H1 (cell line): ENCODE results near the gene SLN. TPM values are rescaled to one million over a fixed set of nuclear protein-coding genes. Genes with fewer than 3 reads are reported as not detected.

Experiments used
- CTCF ChIA-PET: fragments of 300-600 bp; sonication (Branson Sonifier 250); formaldehyde crosslinking; loops from one replicate; lab custom pipeline; 2021; ENCODE audit not compliant: partially characterized antibody; lab: Charles Lee
- POLR2A ChIA-PET: fragments of 300-600 bp; sonication (Branson Sonifier 250); formaldehyde crosslinking; loops from one replicate; lab custom pipeline; 2021; ENCODE audit warnings: inconsistent platforms; ENCODE audit not compliant: partially characterized antibody; lab: Charles Lee
- DNase-seq, 2 experiments: peaks; one replicate each; pipeline versions ENCODE4 v3.0.0 to v3.0.0-alpha.2; 2010 to 2022; ENCODE audit warnings: low spot score in 2 of 2, low read depth in 1 of 2, mixed read lengths in 1 of 2
- FAIRE-seq: peaks from 2 replicates; lab custom pipeline; 2011; peaks lifted over from hg19 to GRCh38; lab: Jason Lieb, UNC
- H2AFZ ChIP-seq: 2 replicates; pipeline ENCODE4 v1.8.1; 2012; ENCODE audit warnings: low read length, inconsistent platforms
- H2AK5ac ChIP-seq: 2 replicates; pipeline ENCODE4 v1.6.1; 2013; ENCODE audit warnings: low read depth, low read length
- H2BK120ac ChIP-seq: replicated peaks from 2 replicates; pipeline ENCODE3; 2013; ENCODE audit warnings: low read depth, low read length, inconsistent platforms
- H2BK12ac ChIP-seq: 2 replicates; pipeline ENCODE4 v1.6.1; 2013; ENCODE audit warnings: low read depth, low read length
- H2BK15ac ChIP-seq: 2 replicates; pipeline ENCODE4 v1.6.1; 2013; ENCODE audit warnings: low read length
- H2BK20ac ChIP-seq: 2 replicates; pipeline ENCODE4 v1.6.1; 2013; ENCODE audit warnings: low read length
- H2BK5ac ChIP-seq: 2 replicates; pipeline ENCODE4 v1.6.1; 2013; ENCODE audit warnings: low read depth, low read length
- H3K14ac ChIP-seq: 2 replicates; pipeline ENCODE4 v1.6.1; 2013; ENCODE audit warnings: inconsistent platforms; ENCODE audit not compliant: insufficient read length
- H3K18ac ChIP-seq: 2 replicates; pipeline ENCODE4 v1.6.1; 2013; ENCODE audit warnings: low read length; ENCODE audit errors: extremely low read depth
- H3K23ac ChIP-seq: 2 replicates; pipeline ENCODE4 v1.6.1; 2013; ENCODE audit warnings: inconsistent platforms; ENCODE audit not compliant: insufficient read length
- H3K23me2 ChIP-seq: 2 replicates; pipeline ENCODE4 v1.6.1; 2013; ENCODE audit warnings: low read depth, low read length
- H3K27ac ChIP-seq: 2 replicates; pipeline ENCODE4 v1.6.1; 2011; ENCODE audit warnings: low read depth, low read length, inconsistent platforms
- H3K27me3 ChIP-seq, 4 experiments: replicated peaks in 1 of 4; 1 replicate in 1 of 4; 2 replicates in 3 of 4; pipeline versions ENCODE4 v1.6.1 to v1.8.1; 2011 to 2013; ENCODE audit warnings: low read length in 3 of 4, mild to moderate bottlenecking in 3 of 4, inconsistent platforms in 2 of 4, mixed read lengths in 2 of 4, moderate library complexity in 1 of 4; ENCODE audit not compliant: control insufficient read depth in 3 of 4, insufficient read depth in 3 of 4; ENCODE audit errors: extremely low read depth in 1 of 4
- H3K36me3 ChIP-seq, 4 experiments: 2 replicates each; pipeline versions ENCODE4 v1.6.1 to v1.8.1; 2011 to 2013; ENCODE audit warnings: mild to moderate bottlenecking in 4 of 4, low read length in 3 of 4, moderate library complexity in 2 of 4, control low read depth in 1 of 4, inconsistent platforms in 1 of 4; ENCODE audit not compliant: insufficient read depth in 4 of 4, control insufficient read depth in 2 of 4
- H3K4ac ChIP-seq: replicated peaks from 2 replicates; pipeline ENCODE3; 2013; ENCODE audit warnings: low read length, low read depth, mixed read lengths, inconsistent platforms; ENCODE audit not compliant: insufficient read length
- H3K4me1 ChIP-seq, 4 experiments: replicated peaks in 1 of 4; 1 replicate in 1 of 4; 2 replicates in 3 of 4; pipeline versions ENCODE4 v1.6.1 to v1.8.1; 2011 to 2013; ENCODE audit warnings: low read length in 3 of 4, inconsistent platforms in 2 of 4, mixed read lengths in 1 of 4; ENCODE audit not compliant: insufficient read depth in 4 of 4, control insufficient read depth in 3 of 4
- H3K4me2 ChIP-seq, 2 experiments: 2 replicates each; pipeline versions ENCODE4 v1.6.1 to v1.8.1; 2011 to 2013; ENCODE audit warnings: low read depth in 2 of 2, low read length in 2 of 2, control low read depth in 1 of 2, inconsistent platforms in 1 of 2, mild to moderate bottlenecking in 1 of 2; ENCODE audit not compliant: insufficient read depth in 1 of 2
- H3K4me3 ChIP-seq, 4 experiments: fragments of 200-600, 300-600 bp in 1 of 4; sonication (generic), shearing (Covaris generic), sonication (Bioruptor Twin) in 1 of 4; 2 replicates each; pipeline versions ENCODE4 v1.5.1 to v1.8.1; 2011 to 2016; ENCODE audit warnings: low read length in 4 of 4, low read depth in 3 of 4, control low read depth in 2 of 4, inconsistent platforms in 2 of 4, mild to moderate bottlenecking in 2 of 4, mixed read lengths in 1 of 4, moderate library complexity in 1 of 4; ENCODE audit not compliant: insufficient read depth in 2 of 4; ENCODE audit errors: extremely low read depth in 1 of 4
- H3K56ac ChIP-seq: replicated peaks from 2 replicates; pipeline ENCODE3; 2013; ENCODE audit warnings: low read depth, mild to moderate bottlenecking, mixed read lengths, low read length, inconsistent platforms; ENCODE audit not compliant: insufficient read length
- H3K79me1 ChIP-seq: 2 replicates; pipeline ENCODE4 v1.6.1; 2013; ENCODE audit warnings: low read depth, low read length, control low read depth
- H3K79me2 ChIP-seq, 2 experiments: 2 replicates each; pipeline versions ENCODE4 v1.6.1 to v1.8.1; 2012 to 2013; ENCODE audit warnings: low read length in 2 of 2, mild to moderate bottlenecking in 2 of 2, inconsistent platforms in 1 of 2; ENCODE audit not compliant: insufficient read depth in 2 of 2, control insufficient read depth in 1 of 2
- H3K9ac ChIP-seq, 4 experiments: replicated peaks in 1 of 4; 1 replicate in 1 of 4; 2 replicates in 3 of 4; pipeline versions ENCODE4 v1.6.1 to v1.8.1; 2011 to 2013; ENCODE audit warnings: low read depth in 3 of 4, low read length in 3 of 4, control low read depth in 2 of 4, mild to moderate bottlenecking in 2 of 4, moderate library complexity in 2 of 4, inconsistent platforms in 1 of 4; ENCODE audit errors: extremely low read depth in 1 of 4
- H3K9me3 ChIP-seq, 2 experiments: 2 replicates each; pipeline versions ENCODE4 v1.6.1 to v1.8.1; 2012 to 2013; ENCODE audit warnings: mild to moderate bottlenecking in 2 of 2, moderate library complexity in 2 of 2, control low read depth in 1 of 2, inconsistent platforms in 1 of 2, low read depth in 1 of 2, low read length in 1 of 2, mixed read lengths in 1 of 2; ENCODE audit not compliant: insufficient read depth in 2 of 2
- H4K20me1 ChIP-seq, 2 experiments: replicated peaks in 1 of 2; 2 replicates each; pipeline versions ENCODE3 to v1.8.1; 2011 to 2013; ENCODE audit warnings: inconsistent platforms in 2 of 2, low read length in 2 of 2, mild to moderate bottlenecking in 1 of 2; ENCODE audit not compliant: insufficient read depth in 2 of 2, control insufficient read depth in 1 of 2
- H4K5ac ChIP-seq: 2 replicates; pipeline ENCODE4 v1.6.1; 2013; ENCODE audit warnings: low read length, low read depth, mixed read lengths, inconsistent platforms; ENCODE audit not compliant: insufficient read length
- H4K8ac ChIP-seq: 2 replicates; pipeline ENCODE4 v1.8.0; 2013; ENCODE audit warnings: mild to moderate bottlenecking, moderate library complexity, low read length, inconsistent platforms; ENCODE audit not compliant: insufficient read depth; ENCODE audit errors: extremely low read depth
- H4K91ac ChIP-seq: replicated peaks from 2 replicates; pipeline ENCODE3; 2013; ENCODE audit warnings: low read length, mixed read lengths, inconsistent platforms; ENCODE audit not compliant: insufficient read length
- CHD1 ChIP-seq: IDR thresholded peaks from 2 replicates; pipeline ENCODE4 v1.6.1; 2012; ENCODE audit warnings: low read depth, low read length, improper control_type of control experiment
- JUND ChIP-seq: IDR thresholded peaks from 2 replicates; pipeline ENCODE4 v1.6.1; 2011; ENCODE audit warnings: mild to moderate bottlenecking, improper control_type of control experiment, low read length
- NANOG ChIP-seq: IDR thresholded peaks from 2 replicates; pipeline ENCODE4 v1.6.1; 2011; ENCODE audit warnings: low read length, low read depth, mild to moderate bottlenecking, inconsistent platforms; ENCODE audit not compliant: insufficient read depth, poor library complexity, severe bottlenecking
- POLR2A ChIP-seq, 2 experiments: IDR thresholded peaks; 1 replicate in 1 of 2; 2 replicates in 1 of 2; pipeline ENCODE4 v1.6.1; 2011; ENCODE audit warnings: low read depth in 2 of 2, low read length in 2 of 2, mild to moderate bottlenecking in 2 of 2; ENCODE audit errors: control extremely low read depth in 1 of 2
- RXRA ChIP-seq: IDR thresholded peaks from 2 replicates; pipeline ENCODE4 v1.6.1; 2011; ENCODE audit warnings: low read depth, mild to moderate bottlenecking, low read length, moderate library complexity; ENCODE audit not compliant: insufficient read depth
- SRF ChIP-seq: IDR thresholded peaks from 2 replicates; pipeline ENCODE4 v1.6.1; 2011; ENCODE audit warnings: mild to moderate bottlenecking, low read depth, low read length, moderate library complexity
- WGBS, 2 experiments: shearing (Covaris generic) in 1 of 2; methylation state at CpG; one replicate each; pipeline versions ENCODE4 v1.1.6 to v1.1.7; 2013 to 2015; ENCODE audit warnings: low lambda C conversion rate in 2 of 2, mixed read lengths in 2 of 2, inconsistent platforms in 1 of 2, low coverage in 1 of 2, missing lambda C conversion rate in 1 of 2; ENCODE audit not compliant: insufficient replicate concordance in 2 of 2, insufficient coverage in 1 of 2, insufficient read length in 1 of 2; ENCODE audit errors: extremely low coverage in 1 of 2, missing lambda C conversion rate in 1 of 2; 5-methylcytosine and 5-hydroxymethylcytosine counted together
- polyA plus RNA-seq, 7 experiments: library from polyadenylated mRNA; depleted of rRNA in 3 of 7; stranded (reverse) in 5 of 7; unstranded in 2 of 7; fragments of >200 nt in 5 of 7; fragments of 200-250 nt in 2 of 7; gene quantifications; 1 replicate in 5 of 7; 2 replicates in 1 of 7; 4 replicates in 1 of 7; pipeline versions ENCODE4 v1.2.1 to v1.2.3, GENCODE V29; 2011 to 2013; ENCODE audit warnings: missing spikeins in 2 of 7, mixed read lengths in 2 of 7
- total RNA-seq: library from RNA; stranded (reverse); fragmentation: NEBNext Ultra II Directional; extraction: Animal tissue kit (Norgen Biotek cat#: 25700); gene quantifications from 2 replicates; pipeline ENCODE4 v1.2.1, GENCODE V29; 2021

Gene SLN
- total and polyA plus RNA-seq, 2 of the 8 experiments (the other 6 are each of a cell fraction or from before 2014, with no cell fraction given) = not detected

GRCh38 chr11:107713009-107713408 lies 1.2 kb upstream of the SLN start:
- no peak overlapping the region for H3K4me2 ChIP-seq

More at GRCh38 chr11:107713009-107713408, 1.2 kb upstream of the SLN start:
- no peak overlapping the region for H4K8ac ChIP-seq
- TF ChIP-seq POLR2A (IDR thresholded peaks at IDR 0.05; ENCODE audit: control extremely low read depth in 1 of 2, low read depth in 2 of 2, low read length in 2 of 2) (no peak), JUND (no peak), SRF (no peak), CHD1 (no peak), RXRA (no peak), NANOG (no peak)
- H3K56ac ChIP-seq = no peak overlapping the region
- H3K27me3 ChIP-seq = no peaks in the 10 kb centered on the region
- no peak overlapping the region for H3K27ac ChIP-seq
- no peaks in the 10 kb centered on the region for H3K36me3 ChIP-seq
- no peak overlapping the region for H3K4me3 ChIP-seq
- H4K5ac ChIP-seq = no peak overlapping the region
- no peaks in the 10 kb centered on the region for H3K9me3 ChIP-seq
- H3K9ac ChIP-seq = no peak overlapping the region
- H2AFZ ChIP-seq = no peak overlapping the region
- no peak overlapping the region for H2BK15ac ChIP-seq
- H2BK5ac ChIP-seq = no peak overlapping the region
- H2BK20ac ChIP-seq = no peak overlapping the region
- POLR2A ChIA-PET = no interaction called here
- no peak overlapping the region for H3K4ac ChIP-seq
- no peak overlapping the region for H3K14ac ChIP-seq
- H2AK5ac ChIP-seq = no peak overlapping the region
- no peak for DNase-seq
- FAIRE-seq = no peak
- no peak overlapping the region for H2BK120ac ChIP-seq
- H3K4me1 ChIP-seq = peaks cover 0 to 3% (median 0%) of the 10 kb centered on the region in 4 experiments; a peak in 1 of 7 replicates
- H3K23ac ChIP-seq = no peak overlapping the region
- WGBS, 2 experiments = 96% methylated on average over 3 of the region's 3 CpGs; no CpG with 5 or more reads in 1 of the 2 experiments
- H3K23me2 ChIP-seq = no peaks in the 10 kb centered on the region
- H2BK12ac ChIP-seq = no peak overlapping the region
- H4K91ac ChIP-seq = no peak overlapping the region
- no peaks in the 10 kb centered on the region for H4K20me1 ChIP-seq
- H3K18ac ChIP-seq = no peak overlapping the region
- CTCF ChIA-PET = interaction anchor here (0.8 to 2.4 kb wide), 3 partner anchors 13 to 28 kb away, joined by 3 to 10 read pairs (median 3); no protein-coding TSS in a partner anchor
- no peaks in the 10 kb centered on the region for H3K79me2 ChIP-seq
- H3K79me1 ChIP-seq = no peaks in the 10 kb centered on the region
